Brain microvascular endothelial cell (primary cell): ENCODE measurements around the gene TBL1X.
"Not testable (repeated sequence)": the region's sequence is repeated elsewhere in the genome, so short reads cannot be mapped to it uniquely, and the experiment has no call there.

Experiments used
- DNase-seq: peaks from one replicate; pipeline ENCODE4 v3.0.0-alpha.2; 2020
- H3K27ac ChIP-seq: fragments of 250-450 bp; sonication (Bioruptor Pico); 2 replicates; pipeline ENCODE4 v1.5.1; 2020; ENCODE audit warnings: mild to moderate bottlenecking, moderate library complexity
- H3K27me3 ChIP-seq: fragments of 250-450 bp; sonication (Bioruptor Pico); replicated peaks from 2 replicates; pipeline ENCODE4 v1.5.1; 2020; ENCODE audit warnings: mild to moderate bottlenecking
- H3K36me3 ChIP-seq: fragments of 250-450 bp; sonication (Bioruptor Pico); replicated peaks from 2 replicates; pipeline ENCODE4 v1.5.1; 2020; ENCODE audit warnings: mild to moderate bottlenecking
- H3K4me3 ChIP-seq: 2 replicates; pipeline ENCODE4 v1.5.1; 2011; ENCODE audit warnings: low read depth, mild to moderate bottlenecking, control low read depth, low read length, moderate library complexity
- in situ Hi-C: cut with HindIII; loops from 2 replicates; pipeline ENCODE4 v1.10.0; 2017; ENCODE audit warnings: low sequenced_read_pairs, low pct_ligation_motif_present
- TF ChIP-seq, protein P1 (sequence below): IDR thresholded peaks from 2 replicates; pipeline ENCODE4 v1.5.1; 2011; ENCODE audit warnings: low read depth, mild to moderate bottlenecking, moderate library complexity, low read length, control low read depth, inconsistent platforms; ENCODE audit errors: missing control alignments

TBL1X gene

DNA sequence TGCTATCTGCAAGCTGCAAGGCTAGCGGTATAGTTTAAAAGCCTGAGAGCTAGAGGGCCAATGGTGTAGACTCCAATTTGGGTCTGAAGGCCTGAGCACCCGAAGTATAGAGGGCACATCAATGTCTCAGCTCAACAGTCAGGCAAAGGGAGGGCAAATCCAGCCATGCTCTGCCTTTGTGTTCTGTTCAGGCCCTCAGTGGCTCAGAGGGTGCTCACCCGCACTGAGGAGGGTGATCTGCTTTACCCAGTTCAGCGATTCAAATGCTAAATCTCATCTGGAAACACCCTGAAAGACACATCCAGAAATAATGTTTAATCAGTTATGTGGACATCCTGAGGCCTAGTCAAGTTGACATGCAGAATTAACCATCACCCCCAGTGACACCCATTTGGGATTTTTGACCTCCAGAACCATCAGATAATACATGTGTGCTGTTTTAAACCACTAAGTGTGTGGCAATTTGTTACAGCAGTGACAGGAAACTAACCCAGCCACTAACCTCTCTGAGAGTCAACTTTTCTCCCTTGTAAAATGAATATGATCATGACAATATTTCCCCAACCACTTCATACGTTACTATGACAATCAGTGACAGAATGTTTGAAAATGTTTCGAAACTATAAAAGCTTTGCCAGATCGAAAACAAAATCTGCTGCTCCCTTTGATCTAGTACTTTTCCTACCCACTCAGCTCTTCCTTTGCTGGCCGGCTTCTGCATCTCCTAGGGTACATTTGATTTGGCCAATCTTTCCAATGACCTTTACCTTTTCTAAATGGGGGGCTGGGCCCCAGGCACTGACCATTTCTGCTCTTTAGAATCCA, 8.4 kb upstream of the TBL1X start:
- no peaks in the 10 kb centered on the region for H3K27me3 ChIP-seq
- H3K4me3 ChIP-seq = no peak overlapping the region
- in situ Hi-C loops = no loop called here
- TF ChIP-seq, protein P1, sequence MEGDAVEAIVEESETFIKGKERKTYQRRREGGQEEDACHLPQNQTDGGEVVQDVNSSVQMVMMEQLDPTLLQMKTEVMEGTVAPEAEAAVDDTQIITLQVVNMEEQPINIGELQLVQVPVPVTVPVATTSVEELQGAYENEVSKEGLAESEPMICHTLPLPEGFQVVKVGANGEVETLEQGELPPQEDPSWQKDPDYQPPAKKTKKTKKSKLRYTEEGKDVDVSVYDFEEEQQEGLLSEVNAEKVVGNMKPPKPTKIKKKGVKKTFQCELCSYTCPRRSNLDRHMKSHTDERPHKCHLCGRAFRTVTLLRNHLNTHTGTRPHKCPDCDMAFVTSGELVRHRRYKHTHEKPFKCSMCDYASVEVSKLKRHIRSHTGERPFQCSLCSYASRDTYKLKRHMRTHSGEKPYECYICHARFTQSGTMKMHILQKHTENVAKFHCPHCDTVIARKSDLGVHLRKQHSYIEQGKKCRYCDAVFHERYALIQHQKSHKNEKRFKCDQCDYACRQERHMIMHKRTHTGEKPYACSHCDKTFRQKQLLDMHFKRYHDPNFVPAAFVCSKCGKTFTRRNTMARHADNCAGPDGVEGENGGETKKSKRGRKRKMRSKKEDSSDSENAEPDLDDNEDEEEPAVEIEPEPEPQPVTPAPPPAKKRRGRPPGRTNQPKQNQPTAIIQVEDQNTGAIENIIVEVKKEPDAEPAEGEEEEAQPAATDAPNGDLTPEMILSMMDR = no peak
- H3K36me3 ChIP-seq = no peaks in the 10 kb centered on the region
- no peak overlapping the region for H3K27ac ChIP-seq
- DNase-seq = no peak

DNA sequence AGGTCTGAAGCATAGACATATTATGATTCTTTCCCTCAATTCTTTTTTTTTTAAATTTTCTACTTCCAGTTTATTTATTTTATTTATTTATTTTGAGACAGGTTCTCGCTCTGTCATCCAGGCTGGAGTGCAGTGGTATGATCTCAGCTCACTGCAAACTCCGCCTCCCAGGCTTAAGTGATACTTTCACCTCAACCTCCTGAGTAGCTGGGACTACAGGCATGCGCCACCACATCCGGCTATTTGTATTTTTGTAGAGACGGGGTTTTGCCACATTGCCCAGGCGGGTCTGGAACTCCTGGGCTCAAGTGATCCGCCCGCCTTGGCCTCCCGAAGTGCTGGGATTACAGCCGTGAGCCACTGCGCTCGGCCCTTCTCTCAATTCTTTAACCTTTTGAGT, 6.8 kb upstream of the TBL1X start:
- in situ Hi-C loops, H3K4me3 ChIP-seq, H3K27me3 ChIP-seq, H3K36me3 ChIP-seq, DNase-seq, H3K27ac ChIP-seq: not testable (repeated sequence)

GRCh38 chrX:9458516-9459078, 6.3 kb upstream of the TBL1X start:
- in situ Hi-C loops = no loop called here
- no peaks in the 10 kb centered on the region for H3K36me3 ChIP-seq

DNA sequence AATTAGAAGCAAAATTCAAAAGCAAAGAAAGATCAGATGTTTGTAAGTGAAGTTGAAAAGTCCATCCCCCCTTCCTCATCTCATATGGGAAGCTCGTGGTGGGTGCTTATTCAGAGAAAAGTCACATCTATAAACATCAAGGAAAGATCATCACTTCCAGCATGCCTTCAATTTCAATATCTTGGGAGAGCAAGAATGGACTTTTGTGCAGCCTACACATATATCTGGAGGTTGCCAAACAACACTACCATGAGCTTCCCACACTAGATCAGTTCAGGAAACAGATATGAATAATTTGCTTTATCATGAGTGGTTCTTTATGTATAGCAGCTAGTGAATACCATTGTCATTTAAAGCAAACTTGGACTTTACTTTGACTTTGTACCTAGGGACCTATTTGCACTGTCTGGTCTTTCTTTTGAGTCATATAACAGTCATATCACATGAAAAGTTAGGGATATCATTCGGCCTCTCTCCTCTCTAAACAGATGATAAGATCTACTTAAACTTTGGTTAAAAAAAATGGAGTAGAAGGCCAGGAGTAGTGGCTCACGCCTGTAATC, 5.6 kb upstream of the TBL1X start:
- H3K36me3 ChIP-seq = no peaks in the 10 kb centered on the region
- DNase-seq = no peak
- no peaks in the 10 kb centered on the region for H3K27me3 ChIP-seq
- H3K27ac ChIP-seq = no peak overlapping the region
- TF ChIP-seq, protein P1 = no peak
- no peak overlapping the region for H3K4me3 ChIP-seq
- in situ Hi-C loops = no loop called here

More at GRCh38 chrX:9458516-9459078, 6.3 kb upstream of the TBL1X start:
- Histone ChIP-seq H3K27ac (no peak overlapping the region), H3K27me3 (no peaks in the 10 kb centered on the region), H3K4me3 (no peak overlapping the region)
- TF ChIP-seq, protein P1 = no peak
- DNase-seq = no peak

- TF ChIP-seq, protein P1 = no peak
- Histone ChIP-seq H3K4me3 (no peak overlapping the region), H3K27ac (no peak overlapping the region), H3K27me3 (no peaks in the 10 kb centered on the region), H3K36me3 (no peaks in the 10 kb centered on the region)
- no peak for DNase-seq
- in situ Hi-C loops = no loop called here
These were observed 3.8 kb upstream of the TBL1X start for GRCh38 chrX:9461087-9461486.

DNA sequence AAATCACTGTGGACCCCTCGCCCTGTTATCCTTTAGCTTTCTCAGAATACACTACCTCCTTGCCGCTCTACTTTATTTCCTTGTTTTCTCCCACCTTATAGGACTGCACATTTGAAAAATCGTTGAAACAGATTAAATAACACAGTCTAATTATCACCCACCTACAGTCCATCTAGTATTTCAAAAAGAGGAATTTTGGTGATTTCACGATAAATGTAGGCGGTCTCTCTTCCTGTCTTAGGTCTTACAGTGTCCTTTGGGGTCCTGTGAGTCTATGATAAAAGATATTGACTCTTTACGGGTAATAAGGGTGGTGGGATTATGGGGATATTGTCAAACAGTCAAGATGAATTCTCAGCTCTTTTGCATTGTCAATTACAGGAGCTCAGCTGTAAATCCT, 2.4 kb upstream of the TBL1X start:
- Histone ChIP-seq H3K27ac (no peak overlapping the region), H3K36me3 (no peaks in the 10 kb centered on the region), H3K27me3 (no peaks in the 10 kb centered on the region), H3K4me3 (no peak overlapping the region)
- TF ChIP-seq, protein P1 = no peak
- no peak for DNase-seq
- in situ Hi-C loops = no loop called here
